ENCODE data around the gene TLL1. TPM values are rescaled to one million over a fixed set of nuclear protein-coding genes. Genes with fewer than 3 reads are reported as not detected.

TLL1 gene
- total RNA-seq (2022; extraction: Qiagen RNA extraction; ENCODE audit: low read depth) = 0.05 to 0.40 TPM (median 0.09 TPM) in 5 replicates

DNA sequence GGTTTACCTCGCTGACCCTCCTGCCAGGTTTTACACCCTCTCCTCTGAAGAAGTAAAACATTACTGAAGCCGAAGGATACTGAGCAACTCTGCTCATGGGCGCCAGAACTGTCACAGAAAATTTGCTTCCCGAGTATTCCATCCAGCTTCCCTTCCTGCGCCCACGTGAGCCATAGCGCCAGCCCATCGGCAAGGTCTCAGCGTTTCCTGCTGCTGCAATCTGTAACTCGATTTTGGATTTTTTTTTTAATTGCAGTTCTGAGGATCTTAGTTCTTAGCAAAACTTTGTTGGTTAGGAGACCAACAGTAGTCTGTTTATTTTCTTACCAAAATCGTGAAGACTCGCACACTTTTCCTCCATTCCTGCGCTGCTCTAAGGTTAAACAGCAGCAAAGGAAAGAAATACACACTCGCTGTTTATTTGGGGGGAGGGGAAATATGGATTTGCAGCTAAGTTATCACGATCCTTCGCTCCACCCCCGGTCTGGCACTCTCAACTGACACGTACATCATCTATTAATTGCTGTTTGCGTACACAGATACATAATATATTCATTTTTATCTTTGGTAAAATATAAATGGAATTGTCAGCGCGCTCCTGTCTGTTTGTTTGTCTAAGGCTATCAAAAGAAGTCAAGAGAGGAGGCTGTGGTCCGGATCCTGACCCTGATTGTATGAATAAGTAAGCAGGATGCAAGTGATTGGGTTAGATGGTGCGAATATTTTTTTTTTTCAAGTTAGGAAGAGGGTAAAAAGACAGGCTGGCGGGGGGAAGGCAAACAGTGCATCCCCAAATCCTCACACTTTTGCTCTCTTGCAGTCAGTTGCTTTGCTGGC is at the start of gene TLL1:
TSS of gene TLL1 (plus strand) at position 777 of the 837 bp plus-strand sequence. CDS start 668 bp downstream, outside the sequence.

